Left kidney (tissue), 8 donors: ENCODE measurements around the gene WIPI1. TPM values are rescaled to one million over a fixed set of nuclear protein-coding genes. Genes with fewer than 3 reads are reported as not detected.
"Not testable (repeated sequence)": the region's sequence is repeated elsewhere in the genome, so short reads cannot be mapped to it uniquely, and the experiment has no call there.

Experiments
- DNase-seq: peaks from one replicate; pipeline ENCODE4 v3.0.0-alpha.2; 2013
- long read RNA-seq, 8 donors: transcript quantifications; one replicate each; lab custom pipeline, GENCODE V29; 2026
- polyA plus RNA-seq: library from polyadenylated mRNA; unstranded; fragments of 120-200 nt; gene quantifications from one replicate; pipeline ENCODE4 v1.2.1, GENCODE V29; 2013; ENCODE audit not compliant: insufficient read length

WIPI1 gene
- 31.9 TPM for polyA plus RNA-seq
- long read RNA-seq, donor 1, partial matches to known transcripts, result 0 of 5 reads
- long read RNA-seq, donor 1, other reads (novel, unspliced or antisense), result 0 of 5 reads
- long read RNA-seq, donor 2, partial matches to known transcripts, result 0 of 5 reads
- long read RNA-seq, donor 2, other reads (novel, unspliced or antisense), result 0 of 5 reads
- long read RNA-seq, donor 3, partial matches to known transcripts, result 0 of 2 reads
- long read RNA-seq, donor 3, other reads (novel, unspliced or antisense), result 0 of 2 reads
- long read RNA-seq, donor 4, result 0 reads
- long read RNA-seq, donor 5, partial matches to known transcripts, result 0 of 4 reads
- long read RNA-seq, donor 5, other reads (novel, unspliced or antisense), result 0 of 4 reads
- long read RNA-seq, donor 6, partial matches to known transcripts, result 0 of 2 reads
- long read RNA-seq, donor 6, other reads (novel, unspliced or antisense), result 0 of 2 reads
- long read RNA-seq, donor 7, partial matches to known transcripts, result 7 of 14 reads
- long read RNA-seq, donor 7, other reads (novel, unspliced or antisense), result 0 of 14 reads
- long read RNA-seq, donor 8, partial matches to known transcripts, result 0 of 5 reads
- long read RNA-seq, donor 8, other reads (novel, unspliced or antisense), result 0 of 5 reads

GRCh38 chr17:68457168-68457538, at the start of gene WIPI1:
TSS of gene WIPI1 (minus strand) at chr17:68457496. CDS start at chr17:68457421, 75 bp downstream.
- DNase-seq, result no peak

- no peak for DNase-seq
Observed at GRCh38 chr17:68505951-68506350, 48.7 kb upstream of the WIPI1 start.

- DNase-seq, result no peak
Observed at GRCh38 chr17:68501074-68501473, 43.8 kb upstream of the WIPI1 start.

- DNase-seq, result no peak
Observed at GRCh38 chr17:68499587-68499986, 42.3 kb upstream of the WIPI1 start.

GRCh38 chr17:68498479-68499326, 41.4 kb upstream of the WIPI1 start:
- DNase-seq, result no peak

- no peak for DNase-seq
Observed at GRCh38 chr17:68497885-68498319, 40.6 kb upstream of the WIPI1 start.

GRCh38 chr17:68495081-68495480, 37.8 kb upstream of the WIPI1 start:
- DNase-seq, result no peak

GRCh38 chr17:68492394-68493054, 35.2 kb upstream of the WIPI1 start:
- DNase-seq, result not testable (repeated sequence)

- DNase-seq, result no peak
Observed at GRCh38 chr17:68491381-68492231, 34.3 kb upstream of the WIPI1 start.

- no peak for DNase-seq
Observed at GRCh38 chr17:68489919-68490318, 32.6 kb upstream of the WIPI1 start.

- DNase-seq, result no peak
Observed at GRCh38 chr17:68484458-68484857, 27.2 kb upstream of the WIPI1 start.

GRCh38 chr17:68482576-68483041, 25.3 kb upstream of the WIPI1 start:
- no peak for DNase-seq

GRCh38 chr17:68480885-68481284, 23.6 kb upstream of the WIPI1 start:
- DNase-seq, result no peak

GRCh38 chr17:68470961-68471360, 13.7 kb upstream of the WIPI1 start:
- DNase-seq, result no peak

- no peak for DNase-seq
Observed at GRCh38 chr17:68468788-68469187, 11.5 kb upstream of the WIPI1 start.

- DNase-seq, result no peak
Observed at GRCh38 chr17:68468334-68468733, 11.0 kb upstream of the WIPI1 start.

- no peak for DNase-seq
Observed at GRCh38 chr17:68463211-68464019, 6.1 kb upstream of the WIPI1 start.

GRCh38 chr17:68462381-68463210, 5.3 kb upstream of the WIPI1 start:
- DNase-seq, result peak; percentile 91

- no peak for DNase-seq
Observed at GRCh38 chr17:68461589-68461988, 4.3 kb upstream of the WIPI1 start.
